Transverse colon (tissue), 3 donors: ENCODE measurements around the gene PRRX2.

Experiments used
- CTCF ChIP-seq, 5 experiments: fragments of 200-600 bp in 3 of 5; fragments of 450-650 bp in 2 of 5; sonication (generic) in 3 of 5; IDR thresholded peaks; 1 replicate in 2 of 5; 2 replicates in 3 of 5; pipeline ENCODE4 v1.5.1; 2016 to 2017; ENCODE audit warnings: antibody characterized with exemption in 5 of 5, inconsistent platforms in 3 of 5, mild to moderate bottlenecking in 2 of 5, moderate library complexity in 1 of 5
- EP300 ChIP-seq: sonication (generic); formaldehyde crosslinking; IDR thresholded peaks from one replicate; pipeline ENCODE4 v1.6.1; 2017; ENCODE audit warnings: antibody characterized with exemption, low read depth

GRCh38 chr9:129639034-129639630 is 26.3 kb upstream of the PRRX2 start:
- TF ChIP-seq CTCF (IDR thresholded peaks at IDR 0.05) (no peak), EP300 (no peak)
